Epithelial cell of proximal tubule (primary cell): ENCODE results near the gene EIF2S2. TPM values are rescaled to one million over a fixed set of nuclear protein-coding genes. Genes with fewer than 3 reads are reported as not detected.

Experiments used
- DNase-seq: peaks from one replicate; pipeline ENCODE4 v3.0.0-alpha.2; 2011; ENCODE audit warnings: low read depth
- H3K4me3 ChIP-seq: 2 replicates; pipeline ENCODE4 v1.5.1; 2011; ENCODE audit warnings: low read depth, mild to moderate bottlenecking, low read length
- CTCF ChIP-seq: conservative IDR thresholded peaks from 2 replicates; pipeline ENCODE4 v1.5.1; 2012; ENCODE audit warnings: low read depth, mild to moderate bottlenecking, low read length
- total RNA-seq: library from RNA; depleted of rRNA; stranded (reverse); fragments of >200 nt; gene quantifications from 2 replicates; pipeline ENCODE4 v1.2.3, GENCODE V29; 2015

The EIF2S2 gene
- total RNA-seq, 1 donor from 2014 or later = 103 TPM

- TF ChIP-seq CTCF = no peak
- DNase-seq = no peak
Measured at GRCh38 chr20:34112600-34113101, 608 bp upstream of the EIF2S2 start.

GRCh38 chr20:34110745-34111641 lies 1.1 kb downstream of the EIF2S2 start:
- DNase-seq = peak; percentile 39
- no peak for TF ChIP-seq CTCF
- peak overlapping the region; percentile 98 for H3K4me3 ChIP-seq

More at GRCh38 chr20:34112600-34113101, 608 bp upstream of the EIF2S2 start:
- peak overlapping the region; percentile 98 for H3K4me3 ChIP-seq

GRCh38 chr20:34110025-34110744 lies 1.9 kb downstream of the EIF2S2 start:
- no peak for DNase-seq
- peak overlapping the region; percentile 98 for H3K4me3 ChIP-seq
- TF ChIP-seq CTCF = no peak

- no peak overlapping the region for H3K4me3 ChIP-seq
- no peak for TF ChIP-seq CTCF
- DNase-seq = no peak
Measured at GRCh38 chr20:34109442-34109841, 2.6 kb downstream of the EIF2S2 start.

GRCh38 chr20:34108616-34109174 lies 3.3 kb downstream of the EIF2S2 start:
- H3K4me3 ChIP-seq = no peak overlapping the region
- TF ChIP-seq CTCF = no peak
- DNase-seq = no peak

- no peak overlapping the region for H3K4me3 ChIP-seq
- DNase-seq = no peak
- no peak for TF ChIP-seq CTCF
Measured at GRCh38 chr20:34105978-34106675, 5.9 kb downstream of the EIF2S2 start.
